Osteoblast (primary cell): ENCODE results near the gene VAPA. TPM values are rescaled to one million over a fixed set of nuclear protein-coding genes. Genes with fewer than 3 reads are reported as not detected.

Experiments used
- DNase-seq: peaks from one replicate; pipeline ENCODE4 v3.0.0; 2011; ENCODE audit warnings: low spot score, mixed read lengths; ENCODE audit not compliant: insufficient read length; ENCODE audit errors: missing footprints
- H2AFZ ChIP-seq: 2 replicates; pipeline ENCODE4 v1.6.0; 2011; ENCODE audit warnings: mild to moderate bottlenecking, low read length
- H3K27ac ChIP-seq: 2 replicates; pipeline ENCODE4 v1.5.1; 2011; ENCODE audit warnings: mild to moderate bottlenecking, low read depth, low read length, moderate library complexity
- H3K27me3 ChIP-seq: 2 replicates; pipeline ENCODE4 v1.6.0; 2012; ENCODE audit warnings: mild to moderate bottlenecking, control low read depth, inconsistent platforms, low read length, moderate library complexity; ENCODE audit not compliant: insufficient read depth
- H3K36me3 ChIP-seq: 2 replicates; pipeline ENCODE4 v1.5.1; 2011; ENCODE audit warnings: mild to moderate bottlenecking, low read length, control low read depth, moderate library complexity; ENCODE audit not compliant: insufficient read depth
- H3K4me1 ChIP-seq: 2 replicates; pipeline ENCODE4 v1.5.1; 2011; ENCODE audit warnings: mild to moderate bottlenecking, low read length, control low read depth, moderate library complexity; ENCODE audit not compliant: insufficient read depth
- H3K4me2 ChIP-seq: 2 replicates; pipeline ENCODE4 v1.6.0; 2011; ENCODE audit warnings: mild to moderate bottlenecking, low read length; ENCODE audit not compliant: insufficient read depth
- H3K4me3 ChIP-seq: fragments of 200-600 bp; sonication (generic); 3 replicates; pipeline ENCODE4 v1.5.1; 2012; ENCODE audit warnings: mild to moderate bottlenecking, low read length, inconsistent platforms; ENCODE audit not compliant: insufficient read depth
- H3K79me2 ChIP-seq: 2 replicates; pipeline ENCODE4 v1.6.0; 2012; ENCODE audit warnings: mild to moderate bottlenecking, low read length, control low read depth, inconsistent platforms; ENCODE audit not compliant: insufficient read depth
- H3K9me3 ChIP-seq: 2 replicates; pipeline ENCODE4 v1.5.1; 2011; ENCODE audit warnings: low read depth, low read length, control low read depth
- H4K20me1 ChIP-seq: 2 replicates; pipeline ENCODE4 v1.6.0; 2012; ENCODE audit warnings: mild to moderate bottlenecking, low read length, control low read depth; ENCODE audit not compliant: insufficient read depth
- CTCF ChIP-seq: IDR thresholded peaks from 2 replicates; pipeline ENCODE4 v1.5.1; 2011; ENCODE audit warnings: mild to moderate bottlenecking, low read depth, low read length, moderate library complexity; ENCODE audit errors: extremely low read depth
- total RNA-seq: library from RNA; depleted of rRNA; stranded (reverse); fragments of >200 nt; gene quantifications from 2 replicates; pipeline ENCODE4 v1.2.3, GENCODE V29; 2012

The VAPA gene
- total RNA-seq, 1 donor = 316 TPM

GRCh38 chr18:9926977-9927376, 13.2 kb downstream of the VAPA start:
- Histone ChIP-seq H3K4me2 (no peak overlapping the region), H2AFZ (no peak overlapping the region), H3K27me3 (no peaks in the 10 kb centered on the region), H4K20me1 (peaks cover 65% of the 10 kb centered on the region), H3K4me1 (peaks cover 43% of the 10 kb centered on the region), H3K79me2 (peaks cover 99% of the 10 kb centered on the region), H3K4me3 (no peak overlapping the region), H3K9me3 (no peaks in the 10 kb centered on the region), H3K36me3 (peaks cover 8% of the 10 kb centered on the region), H3K27ac (peak overlapping the region; percentile 88)
- no peak for TF ChIP-seq CTCF
- no peak for DNase-seq

- Histone ChIP-seq H3K4me3 (no peak overlapping the region), H3K27ac (peak overlapping the region; percentile 0), H3K4me2 (no peak overlapping the region), H3K79me2 (peaks cover 99% of the 10 kb centered on the region), H4K20me1 (peaks cover 64% of the 10 kb centered on the region), H3K4me1 (peaks cover 42% of the 10 kb centered on the region), H2AFZ (no peak overlapping the region), H3K36me3 (peaks cover 8% of the 10 kb centered on the region), H3K9me3 (no peaks in the 10 kb centered on the region), H3K27me3 (no peaks in the 10 kb centered on the region)
- no peak for TF ChIP-seq CTCF
- DNase-seq = no peak
Observed at GRCh38 chr18:9927392-9928063, 13.7 kb downstream of the VAPA start.

GRCh38 chr18:9928646-9929259, 14.9 kb downstream of the VAPA start:
- Histone ChIP-seq H4K20me1 (peaks cover 61% of the 10 kb centered on the region), H3K4me1 (peaks cover 40% of the 10 kb centered on the region), H3K27ac (no peak overlapping the region), H3K9me3 (no peaks in the 10 kb centered on the region), H3K4me3 (no peak overlapping the region), H3K27me3 (no peaks in the 10 kb centered on the region), H2AFZ (no peak overlapping the region), H3K79me2 (peaks cover 99% of the 10 kb centered on the region), H3K36me3 (peaks cover 20% of the 10 kb centered on the region), H3K4me2 (no peak overlapping the region)
- no peak for DNase-seq
- no peak for TF ChIP-seq CTCF

DNA sequence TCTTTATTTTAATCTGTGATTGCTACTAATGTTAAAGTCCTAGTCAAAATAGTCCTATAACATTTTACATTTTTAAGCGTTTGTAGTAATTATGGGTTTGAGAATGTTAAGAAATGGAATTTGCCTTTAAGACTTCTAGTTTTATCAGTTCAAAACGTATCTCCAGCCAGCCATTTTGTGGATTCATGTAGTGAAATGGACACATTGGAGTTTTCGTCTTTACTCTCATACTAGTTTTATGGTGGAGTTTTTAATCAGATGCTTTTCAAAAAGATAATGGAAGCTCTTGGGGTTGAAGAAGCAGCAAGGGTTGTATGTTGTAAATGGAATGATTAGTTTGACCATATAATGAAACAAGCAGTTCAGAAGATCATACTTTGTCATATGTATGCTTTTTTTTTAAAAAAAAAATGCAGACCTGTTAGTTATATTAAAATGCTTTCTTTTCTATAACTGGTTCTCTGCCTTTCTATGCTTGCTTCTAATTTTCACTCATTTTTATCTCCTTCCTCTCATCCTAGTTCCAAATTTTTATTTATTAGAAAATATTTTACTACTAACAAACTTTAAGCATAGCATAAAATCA, 16.6 kb downstream of the VAPA start:
- Histone ChIP-seq H3K4me2 (no peak overlapping the region), H3K27me3 (no peaks in the 10 kb centered on the region), H3K36me3 (peaks cover 32% of the 10 kb centered on the region), H3K27ac (peak overlapping the region; percentile 6), H4K20me1 (peaks cover 47% of the 10 kb centered on the region), H3K79me2 (peaks cover 97% of the 10 kb centered on the region), H2AFZ (no peak overlapping the region), H3K9me3 (no peaks in the 10 kb centered on the region), H3K4me1 (peaks cover 26% of the 10 kb centered on the region), H3K4me3 (no peak overlapping the region)
- DNase-seq = no peak
- no peak for TF ChIP-seq CTCF
